GM19035 (cell line): ENCODE data around the gene LTB4R.
A peak's percentile ranks its signal among the peaks of the same experiment; 100 is the strongest.

ENCODE experiments used
- ATAC-seq: cut with Tn5 transposase; IDR thresholded peaks from one replicate; pipeline ENCODE4 v1.9.1; 2021; ENCODE audit not compliant: unreplicated experiment

LTB4R gene, protein sequence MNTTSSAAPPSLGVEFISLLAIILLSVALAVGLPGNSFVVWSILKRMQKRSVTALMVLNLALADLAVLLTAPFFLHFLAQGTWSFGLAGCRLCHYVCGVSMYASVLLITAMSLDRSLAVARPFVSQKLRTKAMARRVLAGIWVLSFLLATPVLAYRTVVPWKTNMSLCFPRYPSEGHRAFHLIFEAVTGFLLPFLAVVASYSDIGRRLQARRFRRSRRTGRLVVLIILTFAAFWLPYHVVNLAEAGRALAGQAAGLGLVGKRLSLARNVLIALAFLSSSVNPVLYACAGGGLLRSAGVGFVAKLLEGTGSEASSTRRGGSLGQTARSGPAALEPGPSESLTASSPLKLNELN

GRCh38 chr14:24310646-24311604 lies at the start of gene LTB4R:
Gene LTB4R, plus strand, starts transcription at chr14:24311502. Its CDS starts 4,150 bp downstream, at chr14:24315652.
- ATAC-seq: peak; percentile 75

DNA sequence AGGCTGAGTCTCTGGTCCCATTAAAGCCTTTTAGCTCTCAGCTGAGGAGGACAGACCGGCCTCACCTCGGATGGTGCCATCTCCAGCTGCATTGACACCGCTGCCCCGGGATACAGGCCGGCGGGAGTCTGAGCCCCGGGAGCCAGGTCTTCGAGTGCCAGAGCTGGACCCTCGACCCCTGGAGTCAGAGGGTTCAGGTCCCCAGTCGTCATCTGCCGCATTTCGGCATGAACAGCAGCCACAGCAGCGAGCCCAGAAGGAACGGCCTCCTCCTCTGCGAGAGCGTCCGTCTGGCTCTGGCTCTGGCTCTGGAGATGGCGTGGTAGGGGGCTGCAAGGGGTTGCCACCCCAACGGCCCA lies 49.4 kb upstream of the LTB4R start:
- ATAC-seq: no peak

- no peak for ATAC-seq
These were observed 48.2 kb upstream of the LTB4R start, which contains the start of gene TGM1 for GRCh38 chr14:24262821-24263733. Gene TGM1, minus strand, starts transcription at chr14:24263177. Its CDS starts 825 bp downstream, at chr14:24262352.

DNA sequence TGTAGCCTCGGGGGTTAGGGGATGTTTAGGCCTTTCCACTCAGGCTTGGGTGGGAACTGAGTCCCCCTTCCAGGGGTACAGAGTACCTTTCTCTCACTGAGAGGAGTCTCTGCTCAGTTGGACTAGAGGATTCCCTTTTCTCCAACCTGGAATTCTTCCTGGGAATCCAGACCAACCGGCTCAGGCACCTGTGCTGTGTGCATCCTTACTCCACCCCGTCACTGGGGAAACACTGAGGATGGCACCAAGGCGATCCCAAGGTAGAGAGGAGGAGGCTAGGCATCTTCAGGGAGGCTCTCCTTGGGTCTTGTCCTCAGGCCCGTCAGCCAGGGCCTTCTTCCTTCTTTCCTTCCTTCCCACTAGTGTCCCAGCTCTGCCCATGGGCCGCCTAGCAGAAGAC lies 47.5 kb upstream of the LTB4R start:
- ATAC-seq: no peak

GRCh38 chr14:24264298-24264697 lies 47.0 kb upstream of the LTB4R start:
- ATAC-seq: no peak

- no peak for ATAC-seq
These were observed 44.7 kb upstream of the LTB4R start for GRCh38 chr14:24266344-24267244.

DNA sequence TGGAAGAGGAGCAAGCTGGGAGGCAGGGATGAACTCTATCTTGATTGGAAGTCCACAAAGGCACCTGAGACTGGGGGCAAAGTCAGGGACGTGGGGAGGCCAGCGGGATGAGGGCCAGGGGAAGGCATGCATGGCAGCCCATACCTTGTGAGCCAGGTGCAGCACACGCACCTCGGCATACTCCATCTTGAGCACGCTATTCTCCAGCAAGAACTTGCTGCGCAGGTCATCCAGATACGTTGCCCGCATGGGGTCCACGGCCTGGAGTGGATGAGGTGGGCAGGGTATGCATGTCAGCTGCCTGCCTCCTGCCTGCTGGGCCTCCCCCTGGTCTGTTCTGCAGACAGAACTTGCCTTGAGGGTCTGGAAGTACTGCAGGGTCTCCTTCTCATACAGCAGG lies 43.8 kb upstream of the LTB4R start:
- ATAC-seq: no peak

GRCh38 chr14:24268225-24268624 lies 43.1 kb upstream of the LTB4R start:
- ATAC-seq: no peak

- ATAC-seq: no peak
These were observed 41.9 kb upstream of the LTB4R start for GRCh38 chr14:24269368-24269767.

GRCh38 chr14:24269910-24270536 lies 41.3 kb upstream of the LTB4R start:
- ATAC-seq: no peak

DNA sequence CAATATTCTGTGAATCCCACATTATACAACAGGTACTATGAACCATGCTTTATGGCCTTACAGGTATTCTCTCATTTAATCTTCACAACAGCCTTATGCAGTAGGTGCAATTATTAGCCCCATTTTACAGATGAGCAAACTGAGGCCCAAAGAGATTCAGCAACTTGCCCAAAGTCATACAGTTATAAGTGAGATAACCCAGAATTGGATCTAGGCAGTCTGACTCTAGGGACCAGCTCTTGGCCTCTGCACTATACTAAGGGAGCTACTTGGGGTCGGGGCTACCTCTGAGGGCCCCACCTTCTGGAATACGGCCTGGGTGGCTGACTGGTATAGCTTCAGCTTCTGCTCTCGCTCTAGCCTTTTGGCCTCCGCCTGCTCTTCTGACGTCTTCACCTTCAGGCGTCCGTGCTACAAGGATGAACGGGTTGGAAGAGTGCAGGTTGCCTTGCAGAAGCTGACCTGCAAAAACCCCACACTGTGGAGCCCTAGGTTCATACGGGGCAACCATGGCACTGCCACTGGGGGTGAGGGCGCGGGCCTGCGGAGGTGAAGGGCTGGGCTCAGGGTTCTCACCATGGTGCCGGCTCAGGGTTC lies 40.7 kb upstream of the LTB4R start:
- ATAC-seq: no peak

GRCh38 chr14:24271134-24271833 lies 40.0 kb upstream of the LTB4R start, which contains the start of gene RABGGTA:
Gene RABGGTA, minus strand, starts transcription at chr14:24271597. Its CDS starts 482 bp downstream, at chr14:24271115.
- ATAC-seq: peak; percentile 89

- ATAC-seq: no peak
These were observed 39.5 kb upstream of the LTB4R start for GRCh38 chr14:24271834-24272263.

DNA sequence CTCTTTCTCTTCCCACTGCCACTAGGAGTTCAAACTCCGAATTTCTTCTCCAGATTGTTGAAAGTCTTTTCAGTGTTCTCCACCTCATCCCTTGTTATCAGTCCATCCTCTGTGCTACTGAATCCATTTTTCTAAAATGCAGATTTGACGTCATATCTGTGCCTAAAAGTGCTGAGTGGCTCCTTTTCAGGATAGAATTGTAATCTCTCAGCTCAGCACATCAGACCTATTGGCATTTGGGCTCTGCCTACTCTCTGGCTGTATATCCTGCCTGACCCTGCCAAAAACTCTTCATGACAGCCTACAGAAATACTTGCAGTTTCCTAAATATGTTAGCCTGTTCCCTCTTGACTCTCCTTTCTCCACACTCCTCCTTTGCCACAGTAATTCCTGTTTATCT lies 38.8 kb upstream of the LTB4R start:
- ATAC-seq: no peak

GRCh38 chr14:24273422-24273998 lies 37.8 kb upstream of the LTB4R start:
- ATAC-seq: no peak

DNA sequence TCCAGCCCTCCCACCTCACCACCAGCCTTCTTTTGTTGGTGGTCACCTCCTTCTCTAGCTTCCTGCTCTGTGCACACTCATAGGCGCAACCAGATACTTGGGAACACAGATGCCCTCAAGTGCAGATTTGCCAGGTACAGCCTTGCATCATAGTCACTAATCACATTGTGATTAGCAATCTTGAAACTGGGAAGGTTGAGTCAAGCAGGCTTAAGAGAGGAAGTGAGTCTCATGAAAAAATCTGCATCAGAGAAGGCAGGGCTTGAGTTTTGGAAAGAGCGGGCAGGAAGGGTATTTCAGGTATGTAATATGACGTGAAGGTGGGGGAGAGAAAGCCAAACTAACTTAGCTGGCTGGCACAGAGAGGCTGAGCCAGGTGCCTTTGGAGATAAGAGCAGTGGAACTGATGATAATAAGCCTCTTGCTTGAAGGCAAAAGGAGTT lies 37.2 kb upstream of the LTB4R start:
- ATAC-seq: no peak

DNA sequence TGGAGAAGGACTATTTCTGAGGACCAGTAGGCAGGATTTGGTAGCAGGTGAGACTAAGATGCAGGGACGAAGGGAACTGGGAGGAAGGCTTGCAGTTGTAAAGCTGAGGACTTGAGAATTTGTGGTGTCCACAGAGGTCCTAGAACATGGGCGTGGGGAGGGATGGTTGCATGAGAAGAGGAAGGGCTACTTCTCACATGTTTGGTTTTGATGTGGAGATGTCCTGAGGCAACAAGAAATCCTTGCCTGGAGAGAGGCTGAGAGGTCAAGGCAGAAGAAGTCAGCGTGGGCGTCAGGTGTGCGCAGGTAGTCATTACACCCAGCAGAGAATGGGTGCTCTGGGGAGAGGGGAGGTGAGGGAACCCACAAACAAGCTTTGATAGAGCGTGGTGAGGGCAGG lies 34.2 kb upstream of the LTB4R start:
- ATAC-seq: no peak
